Islet precursor cell (in vitro differentiated cells): ENCODE results near the gene ATE1.
"Not testable (repeated sequence)": the region's sequence is repeated elsewhere in the genome, so short reads cannot be mapped to it uniquely, and the experiment has no call there.

ENCODE experiments used
- DNase-seq: peaks from one replicate; pipeline ENCODE4 v3.0.0-alpha.2; 2018

The ATE1 gene

GRCh38 chr10:121826773-121827172 is 101.1 kb downstream of the ATE1 start:
- not testable (repeated sequence) for DNase-seq

GRCh38 chr10:121823993-121824463 is 103.8 kb downstream of the ATE1 start:
- DNase-seq, result no peak

GRCh38 chr10:121822724-121823123 is 105.1 kb downstream of the ATE1 start:
- no peak for DNase-seq

DNA sequence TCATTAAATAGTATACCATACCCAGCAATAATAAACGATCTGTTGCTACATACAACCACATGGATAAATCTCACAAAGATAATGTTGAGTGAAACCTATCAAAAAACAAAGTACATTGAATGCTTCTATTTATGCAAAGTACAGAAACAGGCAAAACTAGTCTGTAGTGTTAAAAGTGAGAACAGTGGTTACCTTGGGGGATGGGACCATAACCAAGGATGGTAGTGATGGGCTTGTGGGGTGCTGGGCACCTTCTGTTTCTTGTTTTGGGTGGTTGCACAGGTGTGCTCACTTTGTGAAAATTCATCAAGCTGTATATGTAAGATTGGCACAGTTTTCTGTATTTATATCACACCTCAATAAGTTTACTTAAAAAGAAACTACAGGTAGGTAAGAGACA is 105.7 kb downstream of the ATE1 start:
- DNase-seq, result no peak

DNA sequence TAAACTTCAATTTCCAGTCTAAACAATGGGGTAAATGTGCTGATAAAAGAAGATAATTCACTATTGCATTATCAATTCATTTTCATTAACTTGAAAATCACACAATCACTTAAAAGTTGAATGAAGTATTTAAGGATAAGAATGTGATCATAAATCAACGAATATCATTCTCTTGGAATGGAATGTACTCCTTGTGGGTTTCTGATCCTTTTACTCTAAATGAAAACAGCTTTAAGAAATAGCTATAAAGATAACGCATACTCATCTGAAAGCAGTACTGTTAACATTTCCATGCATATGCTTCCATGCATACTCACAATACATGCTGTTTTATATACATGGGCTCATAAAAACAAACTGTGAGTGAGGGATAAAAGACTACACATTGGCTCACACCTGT is 108.8 kb downstream of the ATE1 start:
- DNase-seq, result no peak

DNA sequence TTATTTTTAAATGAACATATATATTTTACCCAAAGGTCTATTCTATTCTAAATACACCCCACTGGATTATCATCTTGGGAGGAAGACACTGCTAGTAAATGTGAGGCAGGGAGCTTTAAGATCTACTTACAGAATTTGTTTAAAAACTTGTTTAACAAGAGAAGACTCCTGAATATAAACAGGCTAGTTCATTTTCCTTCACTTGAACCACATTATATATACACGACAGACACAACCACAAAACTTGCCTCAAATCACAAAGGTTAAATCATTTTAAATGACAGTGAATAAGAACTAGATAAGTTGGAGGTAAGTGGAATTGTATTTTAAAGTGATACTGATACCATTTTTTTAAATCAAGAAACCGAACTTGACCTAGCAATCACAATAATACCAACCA is 109.2 kb downstream of the ATE1 start:
- no peak for DNase-seq

GRCh38 chr10:121816197-121816596 is 111.6 kb downstream of the ATE1 start:
- no peak for DNase-seq

DNA sequence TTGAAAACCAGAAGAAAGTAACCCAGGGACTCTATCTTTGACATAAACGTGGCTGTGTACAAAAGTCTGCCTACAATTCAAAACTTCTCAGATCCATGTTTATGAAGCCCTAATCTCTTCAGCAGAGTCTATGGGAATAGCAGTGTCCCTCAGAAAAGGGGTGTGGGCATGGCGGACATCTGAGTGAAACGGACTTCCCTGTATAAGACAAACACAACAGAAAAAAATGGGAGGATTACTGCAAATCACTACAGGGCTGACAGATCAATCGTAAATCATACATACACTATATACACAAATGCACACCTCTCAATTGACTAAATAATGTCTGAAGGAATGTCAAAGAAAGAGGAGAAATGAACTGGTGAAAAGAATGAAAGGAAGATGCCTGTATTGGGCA is 114.0 kb downstream of the ATE1 start:
- no peak for DNase-seq

GRCh38 chr10:121813211-121813815 is 114.5 kb downstream of the ATE1 start:
- DNase-seq, result no peak

- no peak for DNase-seq
Measured at GRCh38 chr10:121812031-121812430, 115.8 kb downstream of the ATE1 start.

DNA sequence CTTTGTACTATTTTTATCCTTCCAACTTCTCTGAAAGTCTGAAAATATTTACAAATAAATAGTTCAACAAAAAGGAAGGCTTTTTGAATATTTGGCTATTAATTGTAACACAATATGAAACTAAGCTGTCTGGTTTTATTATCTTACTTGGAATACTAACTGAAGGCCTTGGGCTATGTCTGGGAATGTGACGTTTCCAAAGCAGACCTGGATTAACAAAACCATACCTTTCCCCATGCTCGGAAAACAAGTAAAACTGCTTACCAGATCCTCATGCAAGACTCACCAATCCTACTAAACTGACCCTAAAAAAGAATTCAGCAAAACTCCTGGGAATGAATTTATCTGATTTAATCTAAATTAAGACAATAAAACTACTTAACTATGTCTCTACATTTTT is 116.4 kb downstream of the ATE1 start:
- DNase-seq, result no peak

- DNase-seq, result no peak
Measured at GRCh38 chr10:121808835-121809234, 119.0 kb downstream of the ATE1 start.

DNA sequence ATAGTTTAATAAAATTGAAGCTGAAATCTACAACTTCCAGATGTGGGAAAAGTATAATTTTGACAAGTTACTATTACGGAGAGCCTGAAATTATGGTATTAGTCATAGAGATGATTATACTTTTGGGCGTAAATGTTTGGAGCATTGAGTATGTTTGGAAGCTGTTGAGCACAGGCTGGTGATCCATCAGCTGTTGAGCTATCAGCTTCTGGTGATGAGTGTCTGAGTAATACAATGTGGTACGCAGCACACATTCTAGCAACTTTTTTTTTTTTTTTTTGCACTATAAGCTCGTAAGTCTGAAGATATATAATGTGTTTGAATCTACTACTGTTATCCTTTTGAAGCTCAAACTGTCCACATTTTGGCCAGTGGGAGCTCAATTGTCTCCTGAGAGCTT is 123.4 kb downstream of the ATE1 start:
- DNase-seq, result no peak

GRCh38 chr10:121803611-121804010 is 124.2 kb downstream of the ATE1 start:
- DNase-seq, result no peak

DNA sequence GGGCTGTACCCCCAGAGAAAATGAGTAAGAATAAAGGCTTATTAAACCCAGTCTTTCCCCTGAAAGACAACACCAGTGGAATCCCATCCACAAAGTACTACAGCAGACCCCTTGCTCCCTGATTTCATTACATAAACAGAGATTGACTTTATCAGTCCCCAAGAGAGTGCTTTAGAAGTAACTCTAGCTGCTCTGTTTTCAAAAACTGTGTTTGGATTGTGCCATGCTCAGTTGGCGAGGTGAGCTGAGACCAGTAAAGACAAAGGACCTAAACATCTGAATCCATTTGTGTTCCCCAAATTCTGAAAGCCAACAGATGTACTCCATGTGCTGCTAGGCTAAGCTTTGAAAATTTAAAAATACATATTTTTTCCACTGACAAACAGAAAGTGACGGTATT is 127.0 kb downstream of the ATE1 start:
- no peak for DNase-seq

GRCh38 chr10:121800146-121800545 is 127.7 kb downstream of the ATE1 start:
- DNase-seq, result no peak

GRCh38 chr10:121797490-121797889 is 130.3 kb downstream of the ATE1 start:
- DNase-seq, result no peak

DNA sequence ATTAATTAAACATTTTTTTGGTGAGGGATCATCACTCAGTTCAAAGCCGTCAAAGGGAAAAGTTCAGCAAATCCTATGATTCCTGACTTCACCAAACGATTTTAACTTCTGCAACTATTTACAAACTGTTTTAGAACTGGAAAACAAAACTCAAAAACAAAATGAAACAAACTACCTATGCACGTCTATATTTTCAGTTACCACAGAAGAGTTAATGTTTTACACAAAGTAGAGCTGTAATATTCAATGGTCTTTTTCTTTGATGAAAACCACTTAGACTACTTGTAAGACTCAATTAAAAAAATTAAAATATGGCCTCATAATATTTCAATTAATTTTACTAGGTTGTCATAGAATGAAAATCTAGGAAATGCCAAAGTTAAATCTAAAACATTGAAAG is 131.5 kb downstream of the ATE1 start:
- no peak for DNase-seq

- DNase-seq, result peak; percentile 65
Measured at GRCh38 chr10:121792198-121792597, 135.6 kb downstream of the ATE1 start.

DNA sequence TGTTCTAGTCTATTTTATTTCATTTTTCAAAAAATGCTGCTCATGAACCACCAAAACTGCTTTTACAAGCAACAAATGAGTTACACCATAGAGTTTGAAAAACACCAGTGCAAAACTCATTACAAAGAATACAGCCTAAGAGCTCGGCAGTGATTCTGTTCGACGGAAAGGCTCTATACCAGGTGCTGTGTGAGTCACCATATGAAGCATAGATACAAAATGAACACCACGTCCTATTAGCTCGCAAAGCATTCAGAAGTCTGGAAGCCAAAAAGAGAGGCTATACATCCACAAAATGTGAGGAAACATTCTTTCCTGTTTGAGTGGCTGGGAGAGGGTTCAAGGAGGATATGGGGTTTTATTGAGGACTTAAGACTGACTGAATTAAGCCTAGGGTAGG is 136.1 kb downstream of the ATE1 start:
- DNase-seq, result no peak

- no peak for DNase-seq
Measured at GRCh38 chr10:121788717-121789116, 139.1 kb downstream of the ATE1 start.

GRCh38 chr10:121788115-121788514 is 139.7 kb downstream of the ATE1 start:
- DNase-seq, result no peak

DNA sequence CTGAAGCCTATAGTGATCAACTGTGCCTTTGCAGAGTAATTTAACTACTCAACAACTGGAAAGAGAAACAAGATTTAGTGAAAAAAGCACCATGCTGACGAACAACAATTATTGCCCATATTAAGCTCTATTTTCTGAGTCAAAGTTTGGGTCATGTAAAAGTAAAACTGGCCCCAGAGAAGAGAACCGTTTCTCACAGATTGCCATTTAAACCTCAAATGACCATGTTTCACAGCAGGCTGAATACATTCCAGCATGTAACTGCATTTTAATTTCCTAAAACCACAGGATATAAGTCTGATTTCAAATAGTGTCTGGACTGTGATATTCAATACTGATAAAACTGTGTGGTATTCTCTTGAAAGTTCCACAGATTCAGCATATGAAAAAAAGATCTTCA is 140.7 kb downstream of the ATE1 start:
- DNase-seq, result no peak

GRCh38 chr10:121783782-121784372 is 144.0 kb downstream of the ATE1 start:
- DNase-seq, result no peak

- DNase-seq, result peak; percentile 92
Measured at GRCh38 chr10:121781101-121781500, 146.7 kb downstream of the ATE1 start.
